HG03280 (cell line): ENCODE data around the gene RAB10.
"Not testable (repeated sequence)": the region's sequence is repeated elsewhere in the genome, so short reads cannot be mapped to it uniquely, and the experiment has no call there.

Experiments
- ATAC-seq: cut with Tn5 transposase; IDR thresholded peaks from one replicate; pipeline ENCODE4 v1.9.1; 2021; ENCODE audit warnings: mild to moderate bottlenecking, moderate library complexity; ENCODE audit not compliant: unreplicated experiment

RAB10 gene

GRCh38 chr2:26016012-26016705, 17.7 kb upstream of the RAB10 start:
- ATAC-seq = no peak

- not testable (repeated sequence) for ATAC-seq
Observed at GRCh38 chr2:26016706-26017045, 17.2 kb upstream of the RAB10 start.

- ATAC-seq = no peak
Observed at GRCh38 chr2:26017464-26018183, 16.3 kb upstream of the RAB10 start.

GRCh38 chr2:26018184-26019055, 15.5 kb upstream of the RAB10 start:
- no peak for ATAC-seq

GRCh38 chr2:26020231-26020640, 13.6 kb upstream of the RAB10 start:
- ATAC-seq = no peak

- ATAC-seq = no peak
Observed at GRCh38 chr2:26024260-26024659, 9.6 kb upstream of the RAB10 start.

GRCh38 chr2:26025509-26025908, 8.4 kb upstream of the RAB10 start:
- ATAC-seq = no peak

GRCh38 chr2:26028083-26028482, 5.8 kb upstream of the RAB10 start:
- ATAC-seq = not testable (repeated sequence)

DNA sequence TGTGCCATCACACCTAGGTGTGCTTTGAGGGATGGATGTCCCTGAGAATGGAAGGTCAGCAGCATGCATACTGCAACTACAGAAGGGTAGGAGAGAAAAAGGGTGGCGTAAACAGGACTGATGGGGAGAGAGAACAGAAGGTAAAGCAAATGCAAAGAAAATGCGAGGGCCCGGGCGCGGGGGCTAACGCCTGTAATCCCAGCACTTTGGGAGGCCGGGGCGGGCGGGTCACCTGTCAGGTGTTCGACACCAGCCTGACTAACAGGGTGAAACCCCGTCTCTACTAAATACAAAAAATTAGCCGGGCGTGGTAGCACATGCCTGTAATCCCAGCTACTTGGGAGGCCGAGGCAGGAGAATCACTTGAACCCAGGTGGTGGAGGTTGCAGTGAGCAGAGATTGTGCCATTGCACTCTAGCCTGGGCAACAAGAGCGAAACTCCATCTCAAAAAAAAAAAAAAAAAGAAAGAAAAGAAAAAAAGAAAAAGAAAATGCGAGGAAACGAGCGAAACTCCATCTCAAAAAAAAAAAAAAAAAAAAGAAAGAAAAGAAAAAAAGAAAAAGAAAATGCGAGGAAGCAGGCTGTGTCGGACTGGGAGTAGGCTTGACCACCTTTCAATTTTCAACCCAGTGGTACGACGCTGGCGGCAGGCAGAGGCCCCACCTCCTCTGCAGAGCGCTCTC, 1.2 kb upstream of the RAB10 start:
- not testable (repeated sequence) for ATAC-seq

GRCh38 chr2:26033270-26033817, 540 bp upstream of the RAB10 start:
- ATAC-seq = peak; percentile 1

GRCh38 chr2:26034637-26034992, 731 bp downstream of the RAB10 start:
- ATAC-seq = no peak

DNA sequence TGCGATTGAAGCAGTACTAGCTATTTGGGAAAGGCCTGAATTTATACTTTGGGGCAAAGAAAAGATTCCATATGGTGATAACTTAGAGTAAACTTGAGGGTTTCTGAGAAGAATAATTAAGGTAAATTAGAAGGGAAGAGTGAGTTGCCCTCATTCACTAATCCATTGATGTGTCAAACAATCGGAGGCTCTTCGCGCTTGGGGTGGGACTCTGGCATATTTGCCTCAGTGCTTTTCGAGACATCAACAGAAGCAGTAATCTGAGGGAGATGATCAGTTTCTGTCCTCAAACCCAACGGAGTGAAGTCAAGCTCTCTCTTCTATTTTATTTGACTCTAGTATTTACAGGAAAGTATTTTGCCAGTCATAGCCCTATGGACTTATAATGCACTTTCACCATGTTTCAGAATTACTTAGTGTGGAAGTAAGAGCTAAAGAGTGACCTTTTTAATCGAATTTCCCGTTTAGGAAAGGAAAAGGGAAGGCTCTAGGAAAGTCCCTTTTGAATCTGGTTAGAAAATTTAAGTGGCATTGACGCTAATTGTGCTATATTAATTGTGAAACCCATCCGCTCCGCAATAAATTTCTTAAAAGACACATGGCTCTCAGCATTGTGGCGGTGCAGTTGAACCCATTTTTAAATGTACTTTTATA, 1.3 kb downstream of the RAB10 start:
- no peak for ATAC-seq

GRCh38 chr2:26039603-26040323, 5.9 kb downstream of the RAB10 start:
- ATAC-seq = no peak

DNA sequence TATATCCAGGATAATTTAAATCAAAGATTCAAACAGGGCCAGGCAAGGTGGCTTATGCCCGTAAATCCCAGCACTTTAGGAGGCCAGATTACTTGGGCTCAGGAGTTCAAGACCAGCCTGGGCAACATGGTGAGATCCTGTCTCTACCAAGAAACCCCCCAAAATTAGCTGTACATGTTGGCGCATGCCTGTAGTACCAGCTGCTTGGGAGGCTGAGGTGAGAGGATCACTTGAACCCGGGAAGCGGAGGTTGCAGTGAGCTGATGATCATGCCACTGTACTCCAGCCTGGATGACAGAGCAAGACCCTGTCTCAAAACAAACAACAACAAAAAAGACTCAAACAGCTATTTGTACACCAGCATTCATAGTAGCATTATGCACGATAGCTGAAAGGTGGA, 9.2 kb downstream of the RAB10 start:
- ATAC-seq = no peak

GRCh38 chr2:26043862-26044696, 10.2 kb downstream of the RAB10 start:
- ATAC-seq = no peak

- no peak for ATAC-seq
Observed at GRCh38 chr2:26048791-26049190, 14.9 kb downstream of the RAB10 start.

DNA sequence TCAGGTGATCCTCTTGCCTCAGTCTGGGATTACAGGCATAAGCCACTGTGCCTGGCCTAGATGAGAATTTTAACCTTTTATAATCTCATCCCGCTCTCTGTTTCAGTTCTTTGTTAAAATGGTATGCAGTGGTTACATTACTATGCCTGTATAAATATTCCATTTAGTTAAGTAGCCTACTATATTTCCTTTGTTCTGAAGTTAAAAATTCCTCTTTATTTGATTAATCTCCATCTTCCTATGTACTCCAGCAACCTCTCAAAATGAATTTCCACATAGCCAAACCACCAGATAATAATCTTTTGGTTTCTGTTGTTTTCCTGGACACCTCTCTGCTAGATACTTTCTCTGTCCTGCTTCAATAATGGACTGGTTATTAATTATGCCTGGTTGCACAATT, 15.8 kb downstream of the RAB10 start:
- no peak for ATAC-seq

GRCh38 chr2:26052740-26053139, 18.9 kb downstream of the RAB10 start:
- no peak for ATAC-seq
